SH-SY5Y (cell line): ENCODE results near the gene MACROD2.

Source experiments
- GATA2 ChIP-seq: IDR thresholded peaks from 2 replicates; pipeline ENCODE4 v1.6.1; 2011; ENCODE audit warnings: mild to moderate bottlenecking, low read depth, low read length
- GATA3 ChIP-seq: IDR thresholded peaks from 2 replicates; pipeline ENCODE4 v1.6.1; 2011; ENCODE audit warnings: low read depth, mild to moderate bottlenecking, low read length, moderate library complexity

DNA sequence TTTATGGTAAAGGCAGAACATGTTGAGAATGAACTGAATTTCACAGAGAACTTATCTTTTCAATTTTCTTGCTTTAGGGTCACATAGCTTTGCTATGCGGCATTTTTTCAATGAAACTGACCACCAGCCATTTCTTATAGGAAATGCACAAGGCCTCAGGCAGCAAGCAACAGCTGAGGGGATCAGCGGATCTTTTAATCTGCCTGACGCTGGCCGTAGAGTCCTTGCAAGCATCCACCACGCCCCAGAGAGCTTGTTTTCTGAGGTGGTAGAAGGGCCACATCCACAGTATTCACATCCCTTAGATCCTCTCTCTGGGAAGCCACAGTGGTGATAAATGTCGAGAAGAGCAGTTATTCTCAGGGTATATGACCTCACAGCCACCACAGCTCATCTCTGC, 307.8 kb downstream of the MACROD2 start:
- TF ChIP-seq GATA2, result no peak
- TF ChIP-seq GATA3, result no peak
